B cell (primary cell): Measurements from ENCODE around the gene RHBDL1. TPM values are rescaled to one million over a fixed set of nuclear protein-coding genes. Genes with fewer than 3 reads are reported as not detected.

Source experiments
- ATAC-seq: fragments of 200-7000 bp; cut with Tn5 transposase; one replicate; pipeline ENCODE4 v1.10.0; 2021; ENCODE audit warnings: low read depth, mild to moderate bottlenecking, moderate number of reproducible peaks, moderate library complexity
- CTCF ChIA-PET: fragments of 350-600 bp; sonication (Branson Sonifier 250); formaldehyde crosslinking; loops from one replicate; lab custom pipeline; 2021; ENCODE audit warnings: antibody characterized with exemption, inconsistent platforms; lab: Charles Lee
- POLR2A ChIA-PET: fragments of 350-600 bp; sonication (Branson Sonifier 250); formaldehyde crosslinking; loops from one replicate; lab custom pipeline; 2021; ENCODE audit warnings: antibody characterized with exemption; lab: Charles Lee
- DNase-seq: peaks from one replicate; pipeline ENCODE4 v3.0.0; 2013
- H2AFZ ChIP-seq: 2 replicates; pipeline ENCODE4 v1.6.1; 2012; ENCODE audit warnings: mild to moderate bottlenecking, low read depth, low read length; ENCODE audit not compliant: insufficient read depth, poor library complexity, severe bottlenecking
- H3K27ac ChIP-seq, 2 donors: 1 replicate in 1 of 2; 2 replicates in 1 of 2; pipeline ENCODE4 v1.5.1; 2012 to 2013; ENCODE audit warnings: low read length in 2 of 2, mild to moderate bottlenecking in 2 of 2, moderate library complexity in 1 of 2
- H3K27me3 ChIP-seq, 4 experiments: fragments of 200-600 bp in 1 of 4; sonication (generic) in 1 of 4; replicated peaks in 1 of 4; 1 replicate in 2 of 4; 2 replicates in 2 of 4; pipeline versions ENCODE4 v1.6.1 to v1.7.0; 2013 to 2016; ENCODE audit warnings: low read length in 3 of 4, mild to moderate bottlenecking in 2 of 4, mixed read lengths in 1 of 4, moderate library complexity in 1 of 4; ENCODE audit not compliant: insufficient read depth in 4 of 4, control insufficient read depth in 3 of 4; ENCODE audit errors: control extremely low read depth in 1 of 4
- H3K36me3 ChIP-seq, 2 experiments: replicated peaks in 1 of 2; 1 replicate in 1 of 2; 2 replicates in 1 of 2; pipeline versions ENCODE4 v1.6.1 to v1.7.1; 2013; ENCODE audit warnings: low read length in 1 of 2; ENCODE audit not compliant: insufficient read depth in 2 of 2, control insufficient read depth in 1 of 2; ENCODE audit errors: control extremely low read depth in 1 of 2, extremely low read depth in 1 of 2
- H3K4me1 ChIP-seq, 2 donors: fragments of 200-600 bp in 1 of 2; sonication (generic) in 1 of 2; 1 replicate in 1 of 2; 2 replicates in 1 of 2; pipeline versions ENCODE4 v1.5.1 to v1.6.1; 2013 to 2017; ENCODE audit warnings: low read length in 2 of 2; ENCODE audit not compliant: control insufficient read depth in 2 of 2, insufficient read depth in 2 of 2
- H3K4me2 ChIP-seq: replicated peaks from 2 replicates; pipeline ENCODE3; 2012; ENCODE audit warnings: mild to moderate bottlenecking, low read depth, low read length; ENCODE audit not compliant: poor library complexity, severe bottlenecking
- H3K4me3 ChIP-seq, 5 experiments: fragments of 200-600 bp in 1 of 5; sonication (generic) in 1 of 5; 1 replicate in 3 of 5; 2 replicates in 2 of 5; pipeline versions ENCODE4 v1.5.1 to v1.7.0; 2011 to 2016; ENCODE audit warnings: low read length in 4 of 5, mild to moderate bottlenecking in 4 of 5, low read depth in 2 of 5, control low read depth in 1 of 5, moderate library complexity in 1 of 5; ENCODE audit not compliant: insufficient read depth in 1 of 5; ENCODE audit errors: control extremely low read depth in 1 of 5, extremely low read depth in 1 of 5
- H3K79me2 ChIP-seq: fragments of 200-600 bp; sonication (generic); one replicate; pipeline ENCODE4 v1.6.0; 2016; ENCODE audit warnings: low read length; ENCODE audit not compliant: control insufficient read depth, insufficient read depth
- H3K9ac ChIP-seq: fragments of 200-600 bp; sonication (generic); 2 replicates; pipeline ENCODE4 v1.6.1; 2017; ENCODE audit warnings: mild to moderate bottlenecking, low read length, moderate library complexity
- H3K9me3 ChIP-seq, 3 donors: one replicate each; pipeline versions ENCODE4 v1.6.1 to v1.7.1; 2013; ENCODE audit warnings: low read length in 2 of 3; ENCODE audit not compliant: control insufficient read depth in 2 of 3, insufficient read depth in 1 of 3; ENCODE audit errors: control extremely low read depth in 1 of 3
- H4K20me1 ChIP-seq: 2 replicates; pipeline ENCODE4 v1.6.0; 2012; ENCODE audit warnings: mild to moderate bottlenecking, low read length; ENCODE audit not compliant: insufficient read depth, control insufficient read depth, poor library complexity, severe bottlenecking
- H3K27ac Mint-ChIP-seq: one replicate; pipeline ENCODE4 v1.8.0; 2021; ENCODE audit warnings: mixed read lengths
- H3K27me3 Mint-ChIP-seq: one replicate; pipeline ENCODE4 v1.8.0; 2021; ENCODE audit warnings: mixed read lengths
- H3K4me1 Mint-ChIP-seq: one replicate; pipeline ENCODE4 v1.8.0; 2021; ENCODE audit warnings: mixed read lengths
- H3K4me3 Mint-ChIP-seq: one replicate; pipeline ENCODE4 v1.8.0; 2021; ENCODE audit warnings: mixed read lengths
- H3K9me3 Mint-ChIP-seq: one replicate; pipeline ENCODE4 v1.8.0; 2022; ENCODE audit warnings: mixed read lengths; ENCODE audit not compliant: insufficient read depth
- CTCF ChIP-seq: fragments of 200-600 bp; IDR thresholded peaks from one replicate; pipeline ENCODE4 v1.8.0; 2022; ENCODE audit warnings: antibody characterized with exemption, mild to moderate bottlenecking
- EZH2 ChIP-seq: IDR thresholded peaks from 2 replicates; pipeline ENCODE4 v1.6.1; 2012; ENCODE audit warnings: borderline replicate concordance, low read depth, mild to moderate bottlenecking, moderate library complexity, low read length; ENCODE audit not compliant: insufficient read depth, poor library complexity, severe bottlenecking
- WGBS: methylation state at CpG from one replicate; pipeline ENCODE4 v1.1.5; 2013; ENCODE audit warnings: missing lambda C conversion rate; ENCODE audit not compliant: insufficient coverage; 5-methylcytosine and 5-hydroxymethylcytosine counted together
- intact Hi-C: fragments of 100-400 bp; cut with micrococcal nuclease; formaldehyde crosslinking; loops from one replicate; pipeline ENCODE4 v1.10.0; 2022
- polyA plus RNA-seq: library from polyadenylated mRNA; depleted of rRNA; stranded (reverse); fragments of >200 nt; gene quantifications from 2 replicates; pipeline ENCODE4 v1.2.3, GENCODE V29; 2012
- total RNA-seq, 2 donors: library from RNA; stranded (reverse); fragments of 120-200 nt in 1 of 2; gene quantifications; 1 replicate in 1 of 2; 2 replicates in 1 of 2; pipeline versions ENCODE4 v1.2.3 to v1.2.4, GENCODE V29; 2013 to 2022

RHBDL1 gene
- total and polyA plus RNA-seq, 2 donors (not counting 1 experiment from before 2014, with no cell fraction given): 0.76 to 1.6 TPM

- intact Hi-C loops: no loop called here
- Mint-ChIP-seq H3K9me3 (no peaks in the 10 kb centered on the region), H3K4me3 (no peak overlapping the region), H3K4me1 (no peaks in the 10 kb centered on the region), H3K27ac (no peak overlapping the region), H3K27me3 (no peaks in the 10 kb centered on the region)
- no peak overlapping the region for H3K9ac ChIP-seq
- no peak overlapping the region for H3K27ac ChIP-seq
- CTCF ChIA-PET: no interaction called here
- H3K4me3 ChIP-seq: no peak overlapping the region
- no peaks in the 10 kb centered on the region for H3K9me3 ChIP-seq
- TF ChIP-seq EZH2 (no peak), CTCF (no peak)
- no peaks in the 10 kb centered on the region for H3K27me3 ChIP-seq
- ATAC-seq: no peak
- peaks cover 0 to 12% of the 10 kb centered on the region in 2 experiments for H3K36me3 ChIP-seq
- 96% methylated on average over 39 of the region's 50 CpGs for WGBS
- H3K79me2 ChIP-seq: no peaks in the 10 kb centered on the region
- POLR2A ChIA-PET: interaction anchor here (0.6 kb wide), 1 partner anchor 1384 kb away, joined by 6 read pairs; no protein-coding TSS in a partner anchor
- H3K4me1 ChIP-seq: no peaks in the 10 kb centered on the region
- H4K20me1 ChIP-seq: no peaks in the 10 kb centered on the region
- no peak for DNase-seq
- no peak overlapping the region for H3K4me2 ChIP-seq
- H2AFZ ChIP-seq: no peak overlapping the region
Observed at GRCh38 chr16:627454-628239, 47.8 kb upstream of the RHBDL1 start.
